PC-9 (cell line): ENCODE measurements around the gene EYA3. TPM values are rescaled to one million over a fixed set of nuclear protein-coding genes. Genes with fewer than 3 reads are reported as not detected.
A peak's percentile ranks its signal among the peaks of the same experiment; 100 is the strongest.

Source experiments
- BruUV-seq: library from RNA; stranded (reverse); fragments of 400-500 nt; replicated peaks from 2 replicates; lab custom pipeline; 2021; lab: Mats Ljungman, UMichigan
- CTCF ChIA-PET: fragments of 300-600 bp; sonication (Branson Sonifier 250); formaldehyde crosslinking; loops from one replicate; lab custom pipeline; 2022; ENCODE audit warnings: antibody characterized with exemption; lab: Charles Lee
- POLR2A ChIA-PET: fragments of 300-600 bp; sonication (Branson Sonifier 250); formaldehyde crosslinking; loops from one replicate; lab custom pipeline; 2022; ENCODE audit warnings: antibody characterized with exemption; ENCODE audit not compliant: unreplicated experiment; lab: Charles Lee
- DNase-seq, 2 experiments: peaks; one replicate each; pipeline versions ENCODE4 v3.0.0 to v3.0.0-alpha.2; 2015 to 2022; ENCODE audit warnings: mixed read lengths in 1 of 2
- H2AFZ ChIP-seq: fragments of 200-600 bp; sonication (generic); 2 replicates; pipeline ENCODE4 v1.8.1; 2017; ENCODE audit warnings: antibody characterized with exemption
- H3F3A ChIP-seq: fragments of 200-600 bp; sonication (generic); 2 replicates; pipeline ENCODE4 v1.8.1; 2017; ENCODE audit warnings: antibody characterized with exemption, mild to moderate bottlenecking, low read depth; ENCODE audit not compliant: insufficient read depth
- H3K27ac ChIP-seq: fragments of 200-600 bp; sonication (generic); 2 replicates; pipeline ENCODE4 v1.6.1; 2016; ENCODE audit warnings: mixed run types
- H3K27me3 ChIP-seq: fragments of 200-600 bp; sonication (generic); 2 replicates; pipeline ENCODE4 v1.6.1; 2016; ENCODE audit warnings: low read depth, mixed run types; ENCODE audit not compliant: insufficient read depth
- H3K36me3 ChIP-seq: fragments of 200-600 bp; sonication (generic); 2 replicates; pipeline ENCODE4 v1.6.1; 2016; ENCODE audit warnings: low read depth, mixed run types
- H3K4me1 ChIP-seq: fragments of 200-600 bp; sonication (generic); replicated peaks from 2 replicates; pipeline ENCODE4 v1.6.1; 2016; ENCODE audit warnings: mixed run types; ENCODE audit not compliant: insufficient read depth
- H3K4me2 ChIP-seq: fragments of 200-600 bp; sonication (generic); 2 replicates; pipeline ENCODE4 v1.6.1; 2017; ENCODE audit warnings: mixed run types
- H3K4me3 ChIP-seq: fragments of 200-600 bp; sonication (generic); 2 replicates; pipeline ENCODE4 v1.6.1; 2016; ENCODE audit warnings: mixed run types
- H3K79me2 ChIP-seq: fragments of 200-600 bp; sonication (generic); 2 replicates; pipeline ENCODE4 v1.6.1; 2017; ENCODE audit warnings: low read depth, mixed run types
- H3K9me2 ChIP-seq: fragments of 200-600 bp; sonication (generic); 2 replicates; pipeline ENCODE4 v1.8.1; 2017; ENCODE audit warnings: mild to moderate bottlenecking; ENCODE audit not compliant: insufficient read depth
- H3K9me3 ChIP-seq: fragments of 200-600 bp; sonication (generic); 2 replicates; pipeline ENCODE4 v1.8.1; 2016; ENCODE audit warnings: low read depth; ENCODE audit not compliant: insufficient read depth
- H4K20me1 ChIP-seq: fragments of 200-600 bp; sonication (generic); 2 replicates; pipeline ENCODE4 v1.8.1; 2017; ENCODE audit not compliant: insufficient read depth
- EZH2 ChIP-seq: fragments of 200-600 bp; sonication (generic); IDR thresholded peaks from 2 replicates; pipeline ENCODE4 v1.8.0; 2017; ENCODE audit warnings: antibody characterized with exemption, low read depth
- intact Hi-C: fragments of 100-400 bp; cut with micrococcal nuclease; formaldehyde crosslinking; loops from one replicate; pipeline ENCODE4 v1.10.0; 2022; ENCODE audit not compliant: unreplicated experiment
- total RNA-seq: library from RNA; stranded (reverse); gene quantifications from 2 replicates; pipeline ENCODE4 v1.2.3, GENCODE V29; 2021
- TF ChIP-seq, protein P1 (sequence below): fragments of 200-600 bp; sonication (generic); conservative IDR thresholded peaks from 2 replicates; pipeline ENCODE4 v1.6.1; 2017; ENCODE audit warnings: mixed run types, antibody characterized with exemption, mild to moderate bottlenecking, moderate library complexity

The EYA3 gene
- total RNA-seq, 1 experiment from 2014 or later = 19.0 TPM

DNA sequence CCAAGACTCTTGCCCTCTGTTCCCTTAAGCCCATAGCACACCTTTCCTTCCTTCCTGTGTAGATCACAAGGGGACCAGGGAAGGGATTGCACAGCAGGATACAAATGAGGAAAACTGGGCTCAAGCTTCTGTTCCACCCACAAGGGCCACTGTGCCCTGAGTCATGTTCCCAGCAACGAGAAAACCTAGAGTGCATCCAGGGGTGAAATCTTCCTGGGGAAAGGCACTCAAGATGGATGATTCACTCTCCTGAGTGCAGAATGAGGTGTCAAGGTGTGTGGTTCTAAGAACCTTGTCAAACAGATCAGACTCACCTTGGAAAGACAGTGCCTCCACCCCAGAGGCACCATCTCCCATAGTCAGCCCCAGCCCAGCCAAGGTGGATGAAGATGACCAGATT is 40.7 kb upstream of the EYA3 start:
- H3K9me2 ChIP-seq = no peaks in the 10 kb centered on the region
- no peak for TF ChIP-seq EZH2
- TF ChIP-seq, protein P1, sequence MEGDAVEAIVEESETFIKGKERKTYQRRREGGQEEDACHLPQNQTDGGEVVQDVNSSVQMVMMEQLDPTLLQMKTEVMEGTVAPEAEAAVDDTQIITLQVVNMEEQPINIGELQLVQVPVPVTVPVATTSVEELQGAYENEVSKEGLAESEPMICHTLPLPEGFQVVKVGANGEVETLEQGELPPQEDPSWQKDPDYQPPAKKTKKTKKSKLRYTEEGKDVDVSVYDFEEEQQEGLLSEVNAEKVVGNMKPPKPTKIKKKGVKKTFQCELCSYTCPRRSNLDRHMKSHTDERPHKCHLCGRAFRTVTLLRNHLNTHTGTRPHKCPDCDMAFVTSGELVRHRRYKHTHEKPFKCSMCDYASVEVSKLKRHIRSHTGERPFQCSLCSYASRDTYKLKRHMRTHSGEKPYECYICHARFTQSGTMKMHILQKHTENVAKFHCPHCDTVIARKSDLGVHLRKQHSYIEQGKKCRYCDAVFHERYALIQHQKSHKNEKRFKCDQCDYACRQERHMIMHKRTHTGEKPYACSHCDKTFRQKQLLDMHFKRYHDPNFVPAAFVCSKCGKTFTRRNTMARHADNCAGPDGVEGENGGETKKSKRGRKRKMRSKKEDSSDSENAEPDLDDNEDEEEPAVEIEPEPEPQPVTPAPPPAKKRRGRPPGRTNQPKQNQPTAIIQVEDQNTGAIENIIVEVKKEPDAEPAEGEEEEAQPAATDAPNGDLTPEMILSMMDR = no peak
- intact Hi-C loops = loop anchor here (1.0 kb wide), 1 partner anchor 68 kb away; no protein-coding TSS in a partner anchor
- no peaks in the 10 kb centered on the region for H4K20me1 ChIP-seq
- H3F3A ChIP-seq = peaks cover 20% of the 10 kb centered on the region; the same call in 1 of the 2 replicates
- POLR2A ChIA-PET = interaction anchor here (0.6 to 0.7 kb wide), 3 partner anchors 15 to 65 kb away, joined by 3 to 5 read pairs (median 4); partner anchors contain the start of gene EYA3
- BruUV-seq = no TSS peak
- CTCF ChIA-PET = no interaction called here
- H3K4me2 ChIP-seq = peak overlapping the region; percentile 35
- H2AFZ ChIP-seq = 0 out of 2 replicates have a peak overlapping the region, but pooled peaks have one; percentile 31
- no peak overlapping the region for H3K4me3 ChIP-seq
- H3K36me3 ChIP-seq = no peaks in the 10 kb centered on the region
- DNase-seq = peak; percentile 71 to 92
- peaks cover 18% of the 10 kb centered on the region for H3K4me1 ChIP-seq
- no peaks in the 10 kb centered on the region for H3K9me3 ChIP-seq
- H3K79me2 ChIP-seq = no peaks in the 10 kb centered on the region
- H3K27ac ChIP-seq = peak overlapping the region; percentile 87
- no peaks in the 10 kb centered on the region for H3K27me3 ChIP-seq

GRCh38 chr1:28127617-28128257 is 39.3 kb upstream of the EYA3 start:
- H4K20me1 ChIP-seq = no peaks in the 10 kb centered on the region
- no peaks in the 10 kb centered on the region for H3K9me2 ChIP-seq
- BruUV-seq = no TSS peak
- POLR2A ChIA-PET = no interaction called here
- no peak overlapping the region for H3K4me3 ChIP-seq
- no peaks in the 10 kb centered on the region for H3K36me3 ChIP-seq
- H2AFZ ChIP-seq = no peak overlapping the region
- DNase-seq = no peak
- CTCF ChIA-PET = no interaction called here
- no peaks in the 10 kb centered on the region for H3K79me2 ChIP-seq
- no peak overlapping the region for H3K4me2 ChIP-seq
- no peak for TF ChIP-seq EZH2
- TF ChIP-seq, protein P1 = no peak
- H3F3A ChIP-seq = peaks cover 33% of the 10 kb centered on the region
- no peak overlapping the region; the same call in 1 of the 2 replicates for H3K27ac ChIP-seq
- H3K9me3 ChIP-seq = no peaks in the 10 kb centered on the region
- intact Hi-C loops = no loop called here
- H3K4me1 ChIP-seq = peaks cover 30% of the 10 kb centered on the region
- H3K27me3 ChIP-seq = no peaks in the 10 kb centered on the region

DNA sequence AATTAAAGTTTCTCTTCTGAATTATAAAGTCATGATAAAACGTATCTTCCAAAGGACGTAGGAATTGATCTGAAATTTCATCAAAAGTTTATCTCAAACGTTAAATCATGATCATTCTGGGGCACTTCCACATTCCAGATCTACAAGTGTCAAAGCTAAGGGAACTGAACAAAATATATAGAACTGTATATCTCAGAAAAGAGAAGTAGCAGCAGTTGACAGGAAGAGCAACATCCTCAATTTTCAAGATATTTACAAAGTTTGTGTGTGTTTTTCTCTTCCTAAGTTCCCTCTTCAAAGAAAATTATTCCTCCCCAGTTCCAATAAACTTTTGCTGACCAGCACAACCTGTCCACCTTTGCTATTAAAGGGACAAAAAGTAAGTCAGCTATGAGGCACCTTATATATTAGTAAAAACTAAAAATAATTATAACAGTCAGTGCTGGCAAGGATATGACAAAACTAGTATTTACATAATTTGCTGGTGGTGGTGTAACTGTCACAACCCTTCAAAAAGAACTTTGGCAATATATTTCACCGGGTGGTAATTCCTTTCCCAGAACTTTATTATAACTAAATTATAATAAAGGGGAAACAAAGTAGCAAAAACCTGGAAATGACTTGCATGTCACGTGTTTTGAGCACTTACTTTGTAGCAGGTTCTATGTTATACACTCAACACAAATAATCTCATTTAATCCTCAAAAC is 38.5 kb upstream of the EYA3 start:
- peaks cover 35% of the 10 kb centered on the region for H3K4me1 ChIP-seq
- intact Hi-C loops = no loop called here
- POLR2A ChIA-PET = interaction anchor here (0.6 kb wide), 1 partner anchor 66 kb away, joined by 6 read pairs; no protein-coding TSS in a partner anchor

More for the DNA sequence above, 38.5 kb upstream of the EYA3 start:
- TF ChIP-seq, protein P1 = no peak
- no peak for TF ChIP-seq EZH2
- Histone ChIP-seq H3K4me3 (no peak overlapping the region), H3F3A (peaks cover 35% of the 10 kb centered on the region), H3K79me2 (no peaks in the 10 kb centered on the region), H4K20me1 (no peaks in the 10 kb centered on the region), H3K4me2 (no peak overlapping the region), H3K27ac (no peak overlapping the region), H3K9me3 (no peaks in the 10 kb centered on the region), H3K9me2 (no peaks in the 10 kb centered on the region), H3K36me3 (no peaks in the 10 kb centered on the region), H2AFZ (no peak overlapping the region), H3K27me3 (no peaks in the 10 kb centered on the region)
- no TSS peak for BruUV-seq
- DNase-seq = no peak
- CTCF ChIA-PET = no interaction called here
